ENCODE results near the gene ESYT1. TPM values are rescaled to one million over a fixed set of nuclear protein-coding genes. Genes with fewer than 3 reads are reported as not detected.
A peak's percentile ranks its signal among the peaks of the same experiment; 100 is the strongest.
"Not testable (repeated sequence)": the region's sequence is repeated elsewhere in the genome, so short reads cannot be mapped to it uniquely, and the experiment has no call there.

Gene ESYT1
- total RNA-seq, 6 experiments from 2014 or later = 136 to 174 (median 151) TPM

GRCh38 chr12:56115329-56115728 lies 12.7 kb upstream of the ESYT1 start:
- TF ChIP-seq CTCF (IDR thresholded peaks at IDR 0.05) = no peak
- Mint-ChIP-seq H3K27me3 (ENCODE audit: insufficient read depth) (peaks cover 19% of the 10 kb centered on the region), H3K4me3 (peak overlapping the region; percentile 95), H3K4me1 (ENCODE audit: low read depth) (peaks cover 34% of the 10 kb centered on the region), H3K27ac (peak overlapping the region; percentile 98), H3K9me3 (peaks cover 7% of the 10 kb centered on the region; the same call in 1 of the 2 replicates), H3K36me3 (ENCODE audit: low read depth) (peaks cover 38% of the 10 kb centered on the region)
- no peak for DNase-seq

DNA sequence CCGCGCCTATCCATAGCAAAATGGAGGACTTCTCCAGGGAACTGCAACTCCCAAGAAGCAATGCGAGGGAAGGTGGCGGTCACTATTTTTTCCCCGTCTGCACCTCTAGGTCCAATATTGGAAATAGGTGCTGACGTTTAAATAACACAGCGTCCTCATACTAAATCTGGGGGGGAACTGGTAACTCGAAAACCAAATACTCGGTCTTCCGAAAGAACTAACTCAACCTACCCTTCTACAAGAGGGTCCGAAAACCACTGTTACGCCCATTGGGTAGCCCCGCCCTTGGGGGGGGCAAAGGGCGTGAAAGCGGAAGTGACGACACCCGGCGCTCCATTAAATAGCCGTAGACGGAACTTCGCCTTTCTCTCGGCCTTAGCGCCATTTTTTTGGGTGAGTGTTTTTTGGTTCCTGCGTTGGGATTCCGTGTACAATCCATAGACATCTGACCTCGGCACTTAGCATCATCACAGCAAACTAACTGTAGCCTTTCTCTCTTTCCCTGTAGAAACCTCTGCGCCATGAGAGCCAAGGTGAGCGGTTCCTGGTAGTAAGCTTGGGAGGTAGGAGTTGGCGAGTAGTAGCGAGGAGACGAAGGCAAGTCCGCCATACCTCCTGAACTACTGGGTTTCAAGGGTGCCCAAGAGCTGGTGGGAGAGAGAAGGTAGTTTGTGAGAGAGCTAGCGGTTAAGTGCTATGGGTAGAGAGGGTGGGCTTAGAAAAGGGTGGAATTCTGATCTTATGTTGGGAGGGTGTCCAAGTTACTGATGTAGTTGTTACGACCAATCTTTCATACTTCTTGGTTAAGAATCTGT lies 11.6 kb upstream of the ESYT1 start, which contains the start of gene RPL41:
RPL41 (plus strand) TSS at position 367 of the 815 bp plus-strand sequence.
- peak within 1 kb of the TSS; percentile 98 for H3K27ac Mint-ChIP-seq
- peaks cover 38% of the 10 kb centered on the region for H3K36me3 Mint-ChIP-seq (ENCODE audit: low read depth)

GRCh38 chr12:56117082-56117706 lies 10.9 kb upstream of the ESYT1 start:
- Mint-ChIP-seq H3K4me3 (peak overlapping the region; percentile 95), H3K4me1 (ENCODE audit: low read depth) (peaks cover 36% of the 10 kb centered on the region), H3K36me3 (ENCODE audit: low read depth) (peaks cover 38% of the 10 kb centered on the region), H3K27me3 (ENCODE audit: insufficient read depth) (peaks cover 19% of the 10 kb centered on the region), H3K27ac (peak overlapping the region; percentile 98)
- DNase-seq, H3K9me3 Mint-ChIP-seq: not testable (repeated sequence)

More for the DNA sequence above, 11.6 kb upstream of the ESYT1 start, which contains the start of gene RPL41:
- Mint-ChIP-seq H3K4me1 (ENCODE audit: low read depth) (peaks cover 36% of the 10 kb centered on the region), H3K9me3 (peaks cover 7% of the 10 kb centered on the region; the same call in 1 of the 2 replicates), H3K27me3 (ENCODE audit: insufficient read depth) (peaks cover 19% of the 10 kb centered on the region), H3K4me3 (peak within 1 kb of the TSS; percentile 95)
- peak; percentile 83 for DNase-seq
- TF ChIP-seq CTCF (IDR thresholded peaks at IDR 0.05) = no peak

- TF ChIP-seq CTCF (IDR thresholded peaks at IDR 0.05) = peak; percentile 73
- peaks cover 38% of the 10 kb centered on the region for H3K36me3 Mint-ChIP-seq (ENCODE audit: low read depth)
- H3K27me3 Mint-ChIP-seq (ENCODE audit: insufficient read depth) = peaks cover 19% of the 10 kb centered on the region
- peak; percentile 100 for DNase-seq
- peaks cover 7% of the 10 kb centered on the region; the same call in 1 of the 2 replicates for H3K9me3 Mint-ChIP-seq
- H3K4me3 Mint-ChIP-seq = peak within 1 kb of the TSS; percentile 95
- peaks cover 43% of the 10 kb centered on the region for H3K4me1 Mint-ChIP-seq (ENCODE audit: low read depth)
- peak within 1 kb of the TSS; percentile 98 for H3K27ac Mint-ChIP-seq
These were observed 10.0 kb upstream of the ESYT1 start, which contains the start of gene ZC3H10 for GRCh38 chr12:56117778-56118687. ZC3H10 (plus strand) TSS chr12:56118266; CDS start chr12:56120563, 2,297 bp downstream.

DNA sequence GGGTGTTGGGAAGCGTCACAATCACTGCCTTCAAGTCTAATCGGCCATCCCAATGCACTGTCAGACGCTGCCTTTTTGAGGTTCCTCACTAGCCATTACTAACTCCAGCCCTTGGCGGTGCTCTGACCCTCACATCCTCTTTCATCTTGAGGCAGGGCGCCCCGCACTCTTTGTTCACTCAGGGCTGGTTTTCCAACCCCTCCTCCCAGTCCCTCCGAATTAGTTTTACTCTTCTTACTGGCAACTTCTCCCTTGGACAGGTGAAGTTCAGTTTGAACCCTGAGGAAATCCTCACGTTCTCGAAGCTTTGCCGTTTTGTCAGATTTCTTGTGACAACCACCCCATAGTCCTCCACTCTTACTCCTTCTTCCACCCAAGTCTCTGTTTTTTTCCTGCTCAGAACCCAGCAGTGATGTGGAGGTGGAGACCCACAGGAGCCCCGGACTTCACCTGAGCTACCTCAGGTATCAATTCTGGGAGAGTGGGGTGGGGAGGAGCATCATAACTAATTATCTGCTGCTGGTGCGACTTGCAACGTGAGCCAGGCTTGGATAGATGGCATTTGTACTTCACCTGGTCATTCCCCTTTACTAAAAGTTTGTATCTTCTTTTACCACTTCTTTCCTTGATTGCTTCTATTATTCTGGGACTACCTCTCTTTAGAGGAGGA lies 9.2 kb upstream of the ESYT1 start:
- peaks cover 30% of the 10 kb centered on the region for H3K36me3 Mint-ChIP-seq (ENCODE audit: low read depth)
- H3K4me1 Mint-ChIP-seq (ENCODE audit: low read depth) = peaks cover 43% of the 10 kb centered on the region
- peak overlapping the region; percentile 98 for H3K27ac Mint-ChIP-seq
- H3K4me3 Mint-ChIP-seq = peak overlapping the region; percentile 95
- TF ChIP-seq CTCF (IDR thresholded peaks at IDR 0.05) = no peak
- DNase-seq = no peak
- peaks cover 7% of the 10 kb centered on the region; the same call in 1 of the 2 replicates for H3K9me3 Mint-ChIP-seq
- H3K27me3 Mint-ChIP-seq (ENCODE audit: insufficient read depth) = peaks cover 19% of the 10 kb centered on the region
